Measurements from ENCODE around the gene ARPC5L.
"Not testable (repeated sequence)": the region's sequence is repeated elsewhere in the genome, so short reads cannot be mapped to it uniquely, and the experiment has no call there.

The ARPC5L gene

DNA sequence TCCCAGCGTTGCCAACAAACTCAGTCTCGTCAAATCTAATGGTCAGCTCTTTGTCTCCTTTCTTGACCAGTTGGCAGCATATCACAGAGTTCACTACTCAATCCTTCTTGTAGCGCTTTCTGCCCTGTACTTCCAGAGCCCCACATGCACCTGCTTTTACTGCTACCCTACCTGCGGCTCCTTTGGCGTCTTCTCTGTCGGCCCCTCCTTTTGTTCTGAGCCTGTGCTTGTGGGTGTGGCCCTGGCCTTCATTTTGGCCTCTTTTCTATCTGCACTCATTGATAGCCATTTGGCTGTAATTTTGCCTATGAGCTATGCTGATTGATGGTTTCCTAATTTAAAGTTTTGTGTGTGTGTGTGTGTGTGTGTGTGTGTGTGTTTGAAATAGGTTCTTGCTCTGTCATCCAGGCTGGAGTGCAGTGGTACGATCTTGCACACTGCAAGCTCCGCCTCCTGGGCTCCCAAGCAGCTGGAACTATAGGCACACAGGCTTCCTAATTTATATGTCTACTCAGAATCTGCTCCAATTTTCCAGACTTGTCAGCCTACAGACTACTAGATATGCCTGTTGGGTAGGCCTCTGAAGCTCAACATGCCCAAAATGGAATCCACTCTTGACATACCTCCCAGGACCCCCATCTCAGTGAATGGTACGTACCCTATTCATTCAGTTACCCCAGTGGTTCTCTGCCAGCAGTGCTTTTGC lies 32.3 kb downstream of the ARPC5L start:
- no peak for DNase-seq (ENCODE audit: low read depth)

DNA sequence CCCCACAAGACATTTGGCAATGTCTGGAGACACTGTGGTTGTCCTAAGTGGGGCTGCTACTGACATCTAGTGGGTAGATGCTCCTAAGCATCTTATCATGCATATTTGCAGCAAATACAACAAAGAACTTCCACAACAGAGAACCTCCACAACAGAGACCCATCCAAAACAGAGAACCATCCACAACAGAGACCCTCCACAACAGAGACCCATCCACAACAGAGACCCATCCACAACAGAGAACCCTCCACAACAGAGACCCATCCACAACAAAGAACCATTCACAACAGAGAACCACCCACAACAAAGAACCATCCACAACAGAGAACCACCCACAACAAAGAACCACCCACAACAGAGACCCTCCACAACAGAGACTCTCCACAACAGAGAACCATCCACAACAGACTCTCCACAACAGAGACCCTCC lies 32.8 kb downstream of the ARPC5L start:
- DNase-seq (ENCODE audit: low read depth): no peak

DNA sequence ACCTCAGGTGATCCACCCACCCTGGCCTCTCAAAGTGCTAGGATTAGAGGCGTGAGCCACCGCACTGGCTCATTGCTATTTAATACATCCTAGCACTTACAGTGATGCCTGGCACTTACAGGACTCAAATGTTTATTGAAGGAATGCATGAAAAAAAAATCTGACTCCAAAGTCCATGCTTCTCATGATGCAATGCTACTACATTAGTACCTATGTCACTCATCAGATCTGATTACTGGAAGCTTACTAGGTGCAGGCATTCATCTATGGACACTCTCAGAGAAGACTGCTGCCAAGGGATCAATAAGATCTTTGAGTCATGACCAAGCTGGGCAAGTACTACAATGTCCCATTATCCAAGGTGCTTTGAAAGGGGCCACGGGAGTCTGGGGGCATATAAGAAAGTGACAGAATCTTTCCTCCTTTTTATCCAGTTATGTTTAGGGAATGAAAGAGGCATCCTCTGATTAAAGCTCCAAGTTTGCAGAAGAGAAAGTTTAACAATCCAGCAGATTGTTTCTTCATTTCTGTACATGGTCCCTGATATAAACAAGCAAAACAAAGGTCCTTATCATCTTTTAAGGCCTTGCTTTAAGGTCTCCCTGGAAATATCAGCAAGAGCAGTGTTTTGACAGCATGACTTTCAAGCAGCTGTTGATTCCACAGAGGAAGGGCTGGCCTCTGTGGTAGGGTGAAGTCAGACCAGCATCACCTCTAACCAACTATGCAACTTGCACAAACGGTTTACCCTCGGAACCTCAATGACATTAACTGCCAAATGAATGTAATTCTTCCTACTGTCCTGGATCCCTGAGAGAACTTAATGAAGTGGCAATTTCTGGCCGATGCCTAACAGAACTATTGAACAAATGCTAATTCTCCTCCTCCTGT lies 35.9 kb downstream of the ARPC5L start:
- no peak for DNase-seq (ENCODE audit: low read depth)

DNA sequence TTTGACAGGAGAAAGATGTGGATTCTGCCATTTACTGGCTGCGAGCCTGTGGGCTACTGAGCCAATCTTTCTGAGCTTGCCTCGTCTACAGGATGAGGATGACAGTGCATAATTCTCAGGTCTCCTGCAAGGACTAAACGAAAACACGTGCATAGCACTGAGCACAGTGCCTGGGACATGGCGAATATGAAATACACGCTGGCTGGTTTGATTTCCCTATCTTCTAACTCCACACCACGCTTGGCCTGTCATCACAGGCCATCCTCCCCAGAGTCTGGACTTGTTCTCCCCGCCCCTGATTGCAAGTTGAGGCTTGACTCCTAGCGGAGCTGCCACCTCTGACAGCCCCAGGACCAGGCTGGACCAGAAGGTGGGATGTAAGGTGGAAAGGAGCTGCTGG lies 37.9 kb downstream of the ARPC5L start:
- DNase-seq (ENCODE audit: low read depth): no peak

DNA sequence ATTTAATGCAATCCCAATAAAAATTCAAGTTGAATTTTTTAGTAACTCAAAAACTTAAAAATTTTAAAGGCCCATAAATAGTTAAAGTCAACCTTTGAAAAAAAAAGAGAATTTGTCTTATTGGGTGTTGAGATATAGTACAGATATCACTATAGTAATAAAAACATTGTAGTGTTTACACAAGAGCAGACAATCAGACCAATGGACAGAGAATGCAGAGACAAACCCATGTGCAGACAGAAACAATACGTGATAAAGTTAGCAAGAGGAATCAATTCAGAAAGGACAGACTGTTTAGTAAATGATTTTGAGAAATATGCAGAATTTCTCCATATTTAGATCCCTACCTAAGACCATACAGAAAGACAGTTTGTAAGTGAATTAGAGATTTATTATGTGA lies 45.0 kb downstream of the ARPC5L start:
- no peak for DNase-seq (ENCODE audit: low read depth)

DNA sequence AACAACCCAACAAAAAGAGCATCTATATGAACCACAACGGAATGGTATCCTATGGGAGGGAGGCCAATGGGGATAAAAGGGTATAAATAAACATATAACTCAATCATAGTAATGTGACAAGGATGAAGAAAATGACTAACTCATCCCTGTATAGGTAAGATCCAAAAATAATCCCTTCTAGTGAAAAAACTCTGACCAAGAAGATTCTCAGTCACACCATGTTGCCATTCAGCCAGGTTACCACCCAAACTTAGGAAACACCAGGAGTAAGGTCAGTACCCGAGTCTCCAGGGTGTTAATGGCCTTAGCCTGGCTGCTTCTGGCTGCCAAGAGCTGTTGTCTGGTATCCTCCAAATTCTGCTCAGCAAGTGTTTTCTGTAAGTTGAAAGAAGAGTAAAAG lies 46.2 kb downstream of the ARPC5L start:
- no peak for DNase-seq (ENCODE audit: low read depth)

DNA sequence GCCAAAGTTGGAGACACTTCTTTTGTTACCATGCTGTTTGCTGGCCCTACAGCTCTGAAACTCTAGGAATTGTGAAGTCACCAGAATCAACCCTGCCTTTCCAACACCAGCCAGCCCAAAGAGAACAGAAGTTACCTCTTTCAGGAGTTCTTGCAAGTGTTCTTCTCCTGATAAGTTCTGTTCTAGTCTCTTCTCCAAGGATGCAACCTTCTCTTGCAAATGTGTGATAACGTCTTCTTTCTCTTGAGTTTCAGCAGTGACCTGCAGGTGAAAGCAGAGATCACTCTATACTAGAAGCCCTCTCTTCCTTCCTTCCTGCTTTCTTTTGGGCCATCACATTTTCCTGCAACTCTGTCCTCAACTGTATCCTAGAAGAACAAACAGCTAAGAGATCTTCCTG lies 49.8 kb downstream of the ARPC5L start:
- no peak for DNase-seq (ENCODE audit: low read depth)

DNA sequence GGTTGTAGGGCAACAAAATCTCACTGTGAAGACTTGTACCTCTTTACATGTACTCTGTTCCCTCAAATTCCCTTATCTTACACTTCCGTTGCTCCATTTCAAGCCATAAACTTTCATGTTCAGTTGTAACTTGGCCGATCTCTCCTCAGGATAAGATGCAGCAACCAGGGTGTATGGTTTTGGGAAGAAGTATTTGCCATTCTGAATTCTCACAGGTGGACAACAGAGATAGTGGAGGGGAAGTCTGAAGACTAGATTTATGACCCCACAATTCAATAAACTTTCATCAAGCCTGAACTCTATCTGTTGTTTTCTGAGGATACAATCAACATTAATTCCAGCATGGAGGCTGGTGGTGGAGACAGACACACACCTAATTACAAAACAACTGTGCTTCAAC lies 51.4 kb downstream of the ARPC5L start:
- DNase-seq (ENCODE audit: low read depth): no peak

DNA sequence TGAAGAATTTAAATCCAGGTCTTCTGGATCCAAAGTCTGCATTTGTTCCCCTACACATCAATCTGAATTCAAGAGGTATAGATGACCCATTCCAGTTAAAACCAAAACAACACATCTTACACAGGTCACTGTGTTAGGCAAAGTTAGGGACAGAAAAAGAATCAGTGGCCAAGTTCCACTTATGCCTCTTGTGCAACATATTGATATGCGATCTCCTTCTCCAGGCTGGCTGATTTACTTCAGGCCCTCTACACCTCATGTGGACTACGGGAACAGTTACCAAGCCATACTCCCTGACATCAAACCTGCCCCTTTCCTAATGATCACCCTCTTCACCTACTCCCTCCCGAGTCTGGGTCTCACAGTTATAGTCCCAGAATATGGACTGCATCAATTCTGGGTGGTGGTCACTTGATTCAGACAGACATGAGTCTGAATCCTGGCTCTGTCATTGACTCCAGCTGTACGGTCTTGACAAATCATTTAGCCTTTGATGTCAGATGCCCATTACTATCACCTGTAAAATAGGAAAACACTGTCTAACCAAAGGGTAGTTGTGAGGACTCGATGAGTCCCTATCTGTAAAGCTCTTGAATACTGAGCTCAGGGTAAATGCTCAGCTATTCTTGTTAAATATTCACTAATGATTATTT lies 52.9 kb downstream of the ARPC5L start:
- DNase-seq (ENCODE audit: low read depth): no peak

DNA sequence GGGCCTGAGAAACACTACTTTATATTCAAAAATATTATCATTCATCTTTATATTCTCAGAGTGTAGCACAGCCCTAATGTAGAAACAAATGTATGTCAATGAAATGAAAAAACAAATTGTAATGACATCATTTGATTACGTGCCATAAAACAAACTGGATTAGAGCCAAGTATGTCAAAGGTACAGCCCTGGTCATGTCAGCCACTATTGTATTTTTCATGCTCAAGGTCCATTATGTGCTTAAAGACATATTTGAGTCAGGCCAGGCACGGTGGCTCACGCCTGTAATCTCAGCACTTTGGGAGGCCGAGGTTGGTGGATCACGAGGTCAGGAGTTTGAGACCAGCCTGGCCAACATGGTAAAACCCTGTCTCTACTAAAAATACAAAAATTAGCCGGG lies 58.5 kb downstream of the ARPC5L start:
- not testable (repeated sequence) for DNase-seq (ENCODE audit: low read depth)
